Muscle of leg (tissue), 11 donors: ENCODE data around the gene RALA. TPM values are rescaled to one million over a fixed set of nuclear protein-coding genes. Genes with fewer than 3 reads are reported as not detected.

ENCODE experiments used
- DNase-seq: peaks from one replicate; pipeline ENCODE4 v3.0.0; 2013
- H3K27ac ChIP-seq: one replicate; pipeline ENCODE4 v1.5.1; 2013; ENCODE audit warnings: mild to moderate bottlenecking, low read length, control low read depth
- H3K27me3 ChIP-seq: one replicate; pipeline ENCODE4 v1.6.1; 2013; ENCODE audit warnings: low read length; ENCODE audit not compliant: control insufficient read depth, insufficient read depth
- H3K36me3 ChIP-seq: one replicate; pipeline ENCODE4 v1.6.1; 2013; ENCODE audit warnings: low read length; ENCODE audit not compliant: control insufficient read depth, insufficient read depth
- H3K4me1 ChIP-seq: one replicate; pipeline ENCODE4 v1.6.1; 2013; ENCODE audit warnings: low read length; ENCODE audit not compliant: control insufficient read depth, insufficient read depth
- H3K4me3 ChIP-seq: one replicate; pipeline ENCODE4 v1.5.1; 2013; ENCODE audit warnings: low read length, control low read depth
- H3K9me3 ChIP-seq: replicated peaks from 2 replicates; pipeline ENCODE4 v1.6.1; 2013; ENCODE audit warnings: low read depth, low read length; ENCODE audit not compliant: control insufficient read depth
- WGBS: methylation state at CpG from one replicate; pipeline ENCODE4 v1.1.5; 2013; ENCODE audit warnings: missing lambda C conversion rate; ENCODE audit not compliant: insufficient coverage; 5-methylcytosine and 5-hydroxymethylcytosine counted together
- polyA plus RNA-seq, 8 donors: library from polyadenylated mRNA; unstranded; fragments of 120-200 nt; gene quantifications; one replicate each; pipeline versions ENCODE4 v1.2.1 to v1.2.3, GENCODE V29; 2013; ENCODE audit warnings: inconsistent platforms in 1 of 8, low replicate concordance in 1 of 8; ENCODE audit not compliant: insufficient read length in 8 of 8, insufficient read depth in 1 of 8
- total RNA-seq: library from RNA; stranded (reverse); fragments of 120-200 nt; gene quantifications from one replicate; pipeline ENCODE4 v1.2.4, GENCODE V29; 2013

RALA gene
- total and polyA plus RNA-seq, 9 donors, result 16.1 to 68.5 (median 52.0) TPM

DNA sequence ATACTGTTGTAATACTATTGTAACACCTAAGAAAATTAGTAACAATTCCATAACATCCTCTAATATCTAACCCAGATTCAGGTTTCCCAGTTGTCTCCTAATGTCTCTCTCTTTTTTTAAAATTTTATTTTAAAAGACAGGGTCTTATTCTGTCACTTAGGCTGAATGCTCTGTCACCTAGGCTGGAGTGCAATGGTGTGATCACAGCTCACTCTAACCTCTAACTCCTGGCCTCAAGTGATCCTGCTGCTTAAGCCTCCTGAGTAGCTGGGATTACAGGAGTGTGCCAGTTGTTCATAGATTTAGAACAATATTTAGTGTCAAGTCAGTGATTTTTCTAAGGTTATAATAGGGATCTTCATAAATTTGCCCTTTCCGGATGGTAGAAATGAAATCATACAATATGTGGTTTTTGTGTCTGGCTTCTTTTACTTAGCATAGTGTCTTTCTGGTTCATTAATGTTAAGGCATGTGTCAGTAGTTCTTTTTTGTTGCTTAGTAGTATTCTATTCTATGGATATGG lies 14.7 kb downstream of the RALA start:
- Histone ChIP-seq H3K36me3 (no peaks in the 10 kb centered on the region), H3K9me3 (no peaks in the 10 kb centered on the region), H3K27ac (no peak overlapping the region), H3K27me3 (no peaks in the 10 kb centered on the region), H3K4me1 (peaks cover 5% of the 10 kb centered on the region), H3K4me3 (no peak overlapping the region)
- DNase-seq, result no peak
- WGBS, result no CpG with 5 or more reads among the region's 1 CpG

DNA sequence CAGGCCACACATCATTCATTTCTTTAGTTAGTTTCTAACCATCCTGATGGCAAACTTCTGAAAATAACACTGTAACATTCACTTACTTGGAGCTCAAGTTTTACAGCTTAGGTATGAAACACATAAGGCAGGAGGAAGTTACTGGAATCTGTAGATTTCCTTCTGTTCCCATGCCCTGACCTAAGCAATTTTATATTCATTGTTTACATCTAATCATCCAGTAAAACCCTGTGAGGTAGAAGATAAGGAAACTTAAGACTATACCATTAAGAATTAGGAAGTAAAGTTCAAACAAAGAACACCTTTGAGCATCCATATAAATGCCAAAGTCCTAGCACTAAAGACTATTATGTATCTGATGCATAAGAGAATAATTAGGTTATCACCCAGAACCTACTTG lies 19.5 kb downstream of the RALA start:
- no peak for DNase-seq

DNA sequence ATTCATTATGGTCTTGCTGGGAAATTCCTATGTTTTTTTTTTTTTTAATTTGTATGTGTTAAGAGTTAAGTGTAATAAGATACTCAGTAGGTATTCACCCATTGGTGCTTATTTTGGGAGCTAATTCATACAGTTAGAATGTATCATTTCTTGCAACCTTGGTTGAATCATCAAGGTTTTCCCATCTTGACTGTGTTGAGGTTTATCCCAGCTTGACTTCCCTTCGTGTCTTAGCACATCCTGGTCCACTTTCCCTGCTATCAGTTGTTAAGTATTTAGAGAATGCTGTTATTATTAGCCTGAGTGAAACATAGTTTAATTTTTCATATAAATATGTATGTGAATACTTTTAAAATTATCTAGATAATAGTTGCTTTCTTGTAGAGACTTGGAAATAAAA lies 20.8 kb downstream of the RALA start:
- H3K4me3 ChIP-seq, result no peak overlapping the region
- no CpG with 5 or more reads among the region's 1 CpG for WGBS
- no peak for DNase-seq
- H3K36me3 ChIP-seq, result no peaks in the 10 kb centered on the region
- H3K27ac ChIP-seq, result no peak overlapping the region
- no peaks in the 10 kb centered on the region for H3K9me3 ChIP-seq
- no peaks in the 10 kb centered on the region for H3K27me3 ChIP-seq
- H3K4me1 ChIP-seq, result no peaks in the 10 kb centered on the region

More for the DNA sequence above, 19.5 kb downstream of the RALA start:
- Histone ChIP-seq H3K9me3 (no peaks in the 10 kb centered on the region), H3K27me3 (no peaks in the 10 kb centered on the region), H3K4me1 (no peaks in the 10 kb centered on the region), H3K36me3 (no peaks in the 10 kb centered on the region), H3K4me3 (no peak overlapping the region), H3K27ac (no peak overlapping the region)

- no peaks in the 10 kb centered on the region for H3K27me3 ChIP-seq
- peaks cover 4% of the 10 kb centered on the region for H3K4me1 ChIP-seq
These were observed 22.4 kb downstream of the RALA start for GRCh38 chr7:39645482-39646407.

GRCh38 chr7:39647816-39648215 lies 24.4 kb downstream of the RALA start:
- Histone ChIP-seq H3K4me3 (no peak overlapping the region), H3K27me3 (no peaks in the 10 kb centered on the region), H3K4me1 (peaks cover 4% of the 10 kb centered on the region), H3K27ac (no peak overlapping the region), H3K36me3 (no peaks in the 10 kb centered on the region), H3K9me3 (no peaks in the 10 kb centered on the region)
- no peak for DNase-seq

More at GRCh38 chr7:39645482-39646407, 22.4 kb downstream of the RALA start:
- WGBS, result 76% methylated on average over 2 of the region's 5 CpGs
- H3K36me3 ChIP-seq, result no peaks in the 10 kb centered on the region
- no peak for DNase-seq
- H3K4me3 ChIP-seq, result no peak overlapping the region
- H3K27ac ChIP-seq, result no peak overlapping the region
- H3K9me3 ChIP-seq, result no peaks in the 10 kb centered on the region

GRCh38 chr7:39650676-39651075 lies 27.3 kb downstream of the RALA start:
- peaks cover 4% of the 10 kb centered on the region for H3K4me1 ChIP-seq
- WGBS, result no CpG with 5 or more reads among the region's 4 CpGs
- H3K4me3 ChIP-seq, result no peak overlapping the region
- DNase-seq, result no peak
- no peak overlapping the region for H3K27ac ChIP-seq
- H3K27me3 ChIP-seq, result no peaks in the 10 kb centered on the region
- H3K36me3 ChIP-seq, result no peaks in the 10 kb centered on the region
- H3K9me3 ChIP-seq, result peaks cover 6% of the 10 kb centered on the region

DNA sequence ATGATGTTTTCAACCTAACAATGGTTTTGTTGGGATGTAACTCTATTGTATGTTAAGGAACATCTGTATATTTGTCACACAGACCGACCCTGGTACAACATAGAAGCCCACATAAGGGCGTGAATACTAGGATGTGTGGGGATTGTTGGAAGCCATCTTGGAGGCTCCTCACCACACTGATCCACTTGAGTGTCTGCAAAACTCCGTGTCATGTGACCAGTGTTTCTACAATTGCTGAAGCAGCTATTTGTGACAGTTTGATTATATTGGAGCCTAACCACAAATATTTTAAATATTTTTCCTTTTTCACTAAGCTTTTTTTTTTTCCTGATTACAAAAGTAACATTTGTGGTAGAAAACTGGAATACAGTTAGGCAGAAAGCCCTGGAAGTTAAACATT lies 27.9 kb downstream of the RALA start:
- Histone ChIP-seq H3K9me3 (peaks cover 6% of the 10 kb centered on the region), H3K27me3 (no peaks in the 10 kb centered on the region), H3K27ac (no peak overlapping the region), H3K4me3 (no peak overlapping the region), H3K36me3 (no peaks in the 10 kb centered on the region), H3K4me1 (peaks cover 4% of the 10 kb centered on the region)
- DNase-seq, result no peak
- no CpG with 5 or more reads among the region's 3 CpGs for WGBS

GRCh38 chr7:39656415-39656814 lies 33.0 kb downstream of the RALA start:
- Histone ChIP-seq H3K27me3 (no peaks in the 10 kb centered on the region), H3K27ac (no peak overlapping the region), H3K9me3 (peaks cover 6% of the 10 kb centered on the region), H3K4me3 (no peak overlapping the region), H3K4me1 (no peaks in the 10 kb centered on the region), H3K36me3 (no peaks in the 10 kb centered on the region)
- DNase-seq, result no peak
- WGBS, result no CpG with 5 or more reads among the region's 1 CpG

GRCh38 chr7:39659356-39660013 lies 36.1 kb downstream of the RALA start:
- no peak overlapping the region for H3K4me3 ChIP-seq
- WGBS, result no CpG with 5 or more reads among the region's 5 CpGs
- H3K27me3 ChIP-seq, result no peaks in the 10 kb centered on the region
- no peaks in the 10 kb centered on the region for H3K4me1 ChIP-seq
- peaks cover 25% of the 10 kb centered on the region for H3K9me3 ChIP-seq
- H3K27ac ChIP-seq, result no peak overlapping the region
- H3K36me3 ChIP-seq, result peaks cover 2% of the 10 kb centered on the region
- DNase-seq, result no peak

DNA sequence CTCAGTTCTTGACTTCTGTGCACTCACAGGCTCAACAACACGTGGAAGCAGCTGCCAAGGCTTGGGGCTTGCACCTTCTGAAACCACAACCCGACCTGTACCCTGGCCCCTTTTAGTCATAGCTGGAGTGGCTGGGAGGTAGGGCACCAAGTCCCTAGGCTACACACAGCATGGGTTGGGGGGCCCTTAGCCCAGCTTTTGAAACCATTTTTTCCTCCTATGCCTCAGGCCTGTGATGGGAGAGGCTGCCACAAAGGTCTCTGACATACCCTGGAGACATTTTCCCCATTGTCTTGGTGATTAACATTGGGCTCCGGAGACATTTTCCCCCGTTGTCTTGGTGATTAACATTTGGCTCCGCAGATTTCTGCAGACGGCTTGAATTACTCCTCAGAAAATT lies 38.6 kb downstream of the RALA start:
- Histone ChIP-seq H3K27me3 (no peaks in the 10 kb centered on the region), H3K27ac (no peak overlapping the region), H3K36me3 (peaks cover 2% of the 10 kb centered on the region), H3K4me1 (no peaks in the 10 kb centered on the region), H3K9me3 (peaks cover 19% of the 10 kb centered on the region), H3K4me3 (no peak overlapping the region)
- WGBS, result 93% methylated on average over 4 of the region's 6 CpGs
- DNase-seq, result no peak
